ENCODE results near the gene GP9. TPM values are rescaled to one million over a fixed set of nuclear protein-coding genes. Genes with fewer than 3 reads are reported as not detected.

The GP9 gene
- polyA plus RNA-seq, 1 donor from 2014 or later: not detected

DNA sequence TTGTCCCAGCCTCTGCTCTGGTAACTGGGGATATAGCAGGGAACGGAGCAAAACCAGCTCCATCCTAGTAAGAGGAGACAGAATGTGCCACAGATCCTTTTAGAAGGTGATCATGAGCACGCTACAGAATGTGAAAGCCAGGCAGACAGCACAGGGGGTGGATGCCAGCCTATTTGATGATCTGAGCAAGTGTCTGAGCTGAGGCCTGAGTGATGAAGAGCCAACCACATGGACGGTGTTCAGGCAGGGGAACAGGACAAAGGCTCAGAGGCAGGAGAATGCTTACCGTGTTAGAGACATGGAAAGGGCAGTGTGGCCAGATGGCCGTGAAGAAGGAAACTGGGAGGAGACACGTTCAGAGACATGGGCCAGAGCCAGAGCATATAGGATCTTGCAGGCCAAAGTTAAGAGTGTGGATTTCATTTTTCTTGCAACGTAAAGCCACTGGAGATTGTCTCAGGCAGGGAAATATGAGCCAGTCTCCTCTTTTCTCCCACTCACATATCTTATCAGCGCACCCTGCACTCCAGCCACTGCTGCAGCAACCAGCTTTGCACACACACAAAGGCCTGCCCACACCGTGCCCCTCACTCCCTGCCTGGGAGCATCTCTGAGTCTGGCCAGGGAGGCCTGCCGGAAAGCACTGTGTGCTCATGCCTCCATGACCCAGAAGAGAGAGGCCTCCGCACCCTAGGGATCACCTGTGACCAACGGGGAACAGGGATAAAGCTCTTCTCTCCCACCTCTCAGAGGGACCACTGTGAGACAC, 41.0 kb downstream of the GP9 start:
- H3K4me3 ChIP-seq (ENCODE audit: low read length): no peak overlapping the region
- H3K79me2 ChIP-seq (replicated peaks; ENCODE audit: insufficient read depth, low read length): no peaks in the 10 kb centered on the region

DNA sequence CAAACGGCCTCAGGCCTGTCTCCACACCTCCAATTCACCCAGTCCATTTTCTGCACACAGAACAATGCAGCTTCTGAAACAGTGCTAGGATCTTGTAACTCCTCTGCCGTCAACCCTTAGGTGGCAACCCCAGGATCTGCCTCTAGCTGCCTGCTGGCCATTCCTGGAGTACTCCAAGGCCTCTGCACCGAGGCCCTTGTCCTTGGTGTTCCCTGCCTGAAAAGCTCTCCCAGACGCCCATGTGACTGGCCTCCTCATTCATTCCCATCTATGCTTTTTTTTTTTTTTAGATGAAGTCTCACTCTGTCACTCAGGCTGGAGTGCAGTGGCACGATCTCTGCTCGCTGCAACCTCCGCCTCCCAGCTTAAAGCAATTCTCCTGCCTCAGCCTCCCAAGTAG, 42.7 kb downstream of the GP9 start:
- Histone ChIP-seq H3K4me3 (ENCODE audit: low read length) (no peak overlapping the region), H3K79me2 (replicated peaks; ENCODE audit: insufficient read depth, low read length) (no peaks in the 10 kb centered on the region), H2AFZ (ENCODE audit: low read depth, low read length) (no peak overlapping the region), H3K36me3 (ENCODE audit: insufficient read depth, low read length) (no peaks in the 10 kb centered on the region), H3K9me3 (ENCODE audit: low read length) (no peaks in the 10 kb centered on the region), H3K27ac (ENCODE audit: low read length) (no peak overlapping the region), H3K27me3 (ENCODE audit: insufficient read depth, low read depth, low read length) (no peaks in the 10 kb centered on the region), H4K20me1 (ENCODE audit: insufficient read depth) (no peaks in the 10 kb centered on the region), H3K9me2 (ENCODE audit: insufficient read depth, low read length) (no peaks in the 10 kb centered on the region), H3F3A (ENCODE audit: insufficient read depth, low read length, poor library complexity, severe bottlenecking) (no peaks in the 10 kb centered on the region), H3K4me2 (ENCODE audit: low read length) (no peak overlapping the region), H3K9ac (ENCODE audit: low read length) (no peak overlapping the region)
- no peak for TF ChIP-seq RAD21 (conservative IDR thresholded peaks at IDR 0.05)
- TF ChIP-seq SMC3 (conservative IDR thresholded peaks at IDR 0.05; ENCODE audit: poor library complexity): no peak
- no peak for TF ChIP-seq EZH2 (IDR thresholded peaks at IDR 0.05; ENCODE audit: borderline replicate concordance, insufficient read depth, low read length, poor library complexity, severe bottlenecking)
- no peak for TF ChIP-seq TAF1 (IDR thresholded peaks at IDR 0.05; ENCODE audit: low read depth)
- TF ChIP-seq, protein P1, sequence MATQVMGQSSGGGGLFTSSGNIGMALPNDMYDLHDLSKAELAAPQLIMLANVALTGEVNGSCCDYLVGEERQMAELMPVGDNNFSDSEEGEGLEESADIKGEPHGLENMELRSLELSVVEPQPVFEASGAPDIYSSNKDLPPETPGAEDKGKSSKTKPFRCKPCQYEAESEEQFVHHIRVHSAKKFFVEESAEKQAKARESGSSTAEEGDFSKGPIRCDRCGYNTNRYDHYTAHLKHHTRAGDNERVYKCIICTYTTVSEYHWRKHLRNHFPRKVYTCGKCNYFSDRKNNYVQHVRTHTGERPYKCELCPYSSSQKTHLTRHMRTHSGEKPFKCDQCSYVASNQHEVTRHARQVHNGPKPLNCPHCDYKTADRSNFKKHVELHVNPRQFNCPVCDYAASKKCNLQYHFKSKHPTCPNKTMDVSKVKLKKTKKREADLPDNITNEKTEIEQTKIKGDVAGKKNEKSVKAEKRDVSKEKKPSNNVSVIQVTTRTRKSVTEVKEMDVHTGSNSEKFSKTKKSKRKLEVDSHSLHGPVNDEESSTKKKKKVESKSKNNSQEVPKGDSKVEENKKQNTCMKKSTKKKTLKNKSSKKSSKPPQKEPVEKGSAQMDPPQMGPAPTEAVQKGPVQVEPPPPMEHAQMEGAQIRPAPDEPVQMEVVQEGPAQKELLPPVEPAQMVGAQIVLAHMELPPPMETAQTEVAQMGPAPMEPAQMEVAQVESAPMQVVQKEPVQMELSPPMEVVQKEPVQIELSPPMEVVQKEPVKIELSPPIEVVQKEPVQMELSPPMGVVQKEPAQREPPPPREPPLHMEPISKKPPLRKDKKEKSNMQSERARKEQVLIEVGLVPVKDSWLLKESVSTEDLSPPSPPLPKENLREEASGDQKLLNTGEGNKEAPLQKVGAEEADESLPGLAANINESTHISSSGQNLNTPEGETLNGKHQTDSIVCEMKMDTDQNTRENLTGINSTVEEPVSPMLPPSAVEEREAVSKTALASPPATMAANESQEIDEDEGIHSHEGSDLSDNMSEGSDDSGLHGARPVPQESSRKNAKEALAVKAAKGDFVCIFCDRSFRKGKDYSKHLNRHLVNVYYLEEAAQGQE (IDR thresholded peaks at IDR 0.05; ENCODE audit: borderline replicate concordance): no peak
- TF ChIP-seq, protein P2, sequence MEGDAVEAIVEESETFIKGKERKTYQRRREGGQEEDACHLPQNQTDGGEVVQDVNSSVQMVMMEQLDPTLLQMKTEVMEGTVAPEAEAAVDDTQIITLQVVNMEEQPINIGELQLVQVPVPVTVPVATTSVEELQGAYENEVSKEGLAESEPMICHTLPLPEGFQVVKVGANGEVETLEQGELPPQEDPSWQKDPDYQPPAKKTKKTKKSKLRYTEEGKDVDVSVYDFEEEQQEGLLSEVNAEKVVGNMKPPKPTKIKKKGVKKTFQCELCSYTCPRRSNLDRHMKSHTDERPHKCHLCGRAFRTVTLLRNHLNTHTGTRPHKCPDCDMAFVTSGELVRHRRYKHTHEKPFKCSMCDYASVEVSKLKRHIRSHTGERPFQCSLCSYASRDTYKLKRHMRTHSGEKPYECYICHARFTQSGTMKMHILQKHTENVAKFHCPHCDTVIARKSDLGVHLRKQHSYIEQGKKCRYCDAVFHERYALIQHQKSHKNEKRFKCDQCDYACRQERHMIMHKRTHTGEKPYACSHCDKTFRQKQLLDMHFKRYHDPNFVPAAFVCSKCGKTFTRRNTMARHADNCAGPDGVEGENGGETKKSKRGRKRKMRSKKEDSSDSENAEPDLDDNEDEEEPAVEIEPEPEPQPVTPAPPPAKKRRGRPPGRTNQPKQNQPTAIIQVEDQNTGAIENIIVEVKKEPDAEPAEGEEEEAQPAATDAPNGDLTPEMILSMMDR (IDR thresholded peaks at IDR 0.05; ENCODE audit: poor library complexity, severe bottlenecking): no peak
- TF ChIP-seq POLR2AphosphoS5 (IDR thresholded peaks at IDR 0.05): no peak
- TF ChIP-seq MXI1 (conservative IDR thresholded peaks at IDR 0.05; ENCODE audit: poor library complexity, severe bottlenecking): no peak
- TF ChIP-seq EP300 (conservative IDR thresholded peaks at IDR 0.05; ENCODE audit: poor library complexity, severe bottlenecking): no peak

More for the DNA sequence above, 41.0 kb downstream of the GP9 start:
- H3K36me3 ChIP-seq (ENCODE audit: insufficient read depth, low read length): no peaks in the 10 kb centered on the region
- no peaks in the 10 kb centered on the region for H3K9me3 ChIP-seq (ENCODE audit: low read length)
- H3K27ac ChIP-seq (ENCODE audit: low read length): no peak overlapping the region
- TF ChIP-seq POLR2AphosphoS5 (IDR thresholded peaks at IDR 0.05) (no peak), MXI1 (conservative IDR thresholded peaks at IDR 0.05; ENCODE audit: poor library complexity, severe bottlenecking) (no peak), EP300 (conservative IDR thresholded peaks at IDR 0.05; ENCODE audit: poor library complexity, severe bottlenecking) (no peak), RAD21 (conservative IDR thresholded peaks at IDR 0.05) (no peak)
- TF ChIP-seq, protein P2 (IDR thresholded peaks at IDR 0.05; ENCODE audit: poor library complexity, severe bottlenecking): no peak
- H3K9me2 ChIP-seq (ENCODE audit: insufficient read depth, low read length): no peaks in the 10 kb centered on the region
- no peak overlapping the region for H2AFZ ChIP-seq (ENCODE audit: low read depth, low read length)
- no peak overlapping the region for H3K9ac ChIP-seq (ENCODE audit: low read length)
- no peaks in the 10 kb centered on the region for H3K27me3 ChIP-seq (ENCODE audit: insufficient read depth, low read depth, low read length)
- H3K4me2 ChIP-seq (ENCODE audit: low read length): no peak overlapping the region
- no peaks in the 10 kb centered on the region for H3F3A ChIP-seq (ENCODE audit: insufficient read depth, low read length, poor library complexity, severe bottlenecking)
- H4K20me1 ChIP-seq (ENCODE audit: insufficient read depth): no peaks in the 10 kb centered on the region
